ENCODE measurements around the gene JOSD2. TPM values are rescaled to one million over a fixed set of nuclear protein-coding genes. Genes with fewer than 3 reads are reported as not detected.

The JOSD2 gene
- total RNA-seq, 2 donors from 2014 or later: 39.8 to 46.0 TPM

- DNase-seq (ENCODE audit: low spot score) (no peak), ATAC-seq (no peak)
- peak overlapping the region in 1 of 2 donors; percentile 0 for H3K27ac Mint-ChIP-seq
- no peaks in the 10 kb centered on the region for H3K36me3 Mint-ChIP-seq
- H3K27me3 Mint-ChIP-seq: peaks cover 0 to 5% of the 10 kb centered on the region in 2 donors
- peaks cover 19 to 28% of the 10 kb centered on the region in 2 donors for H3K4me1 Mint-ChIP-seq (ENCODE audit: low read depth in 2 of 2)
- no peak overlapping the region for H3K4me3 Mint-ChIP-seq
- H3K9me3 Mint-ChIP-seq: no peaks in the 10 kb centered on the region
These were observed 20.0 kb downstream of the JOSD2 start for GRCh38 chr19:50490991-50491472.

- Mint-ChIP-seq H3K9me3 (no peaks in the 10 kb centered on the region), H3K27me3 (peaks cover 0 to 5% of the 10 kb centered on the region in 2 donors), H3K27ac (no peak overlapping the region), H3K36me3 (no peaks in the 10 kb centered on the region), H3K4me1 (ENCODE audit: low read depth in 2 of 2) (peaks cover 19 to 28% of the 10 kb centered on the region in 2 donors), H3K4me3 (no peak overlapping the region)
- DNase-seq (ENCODE audit: low spot score): no peak
- no peak for ATAC-seq
These were observed 20.6 kb downstream of the JOSD2 start for GRCh38 chr19:50490411-50490811.

GRCh38 chr19:50489461-50490011 lies 21.5 kb downstream of the JOSD2 start:
- DNase-seq (ENCODE audit: low spot score) (no peak), ATAC-seq (peak in 1 of 2 donors; percentile 37)
- H3K27me3 Mint-ChIP-seq: peaks cover 0 to 5% of the 10 kb centered on the region in 2 donors
- no peak overlapping the region for H3K27ac Mint-ChIP-seq
- H3K4me1 Mint-ChIP-seq (ENCODE audit: low read depth in 2 of 2): peaks cover 19 to 28% of the 10 kb centered on the region in 2 donors
- no peaks in the 10 kb centered on the region for H3K36me3 Mint-ChIP-seq
- H3K9me3 Mint-ChIP-seq: no peaks in the 10 kb centered on the region
- H3K4me3 Mint-ChIP-seq: no peak overlapping the region

- no peak for ATAC-seq
- Mint-ChIP-seq H3K27me3 (peaks cover 0 to 5% of the 10 kb centered on the region in 2 donors), H3K9me3 (no peaks in the 10 kb centered on the region), H3K4me3 (no peak overlapping the region), H3K36me3 (no peaks in the 10 kb centered on the region), H3K4me1 (ENCODE audit: low read depth in 2 of 2) (peaks cover 19 to 28% of the 10 kb centered on the region in 2 donors), H3K27ac (peak overlapping the region in 1 of 2 donors; percentile 56)
- DNase-seq (ENCODE audit: low spot score): no peak
These were observed 22.4 kb downstream of the JOSD2 start for GRCh38 chr19:50488389-50489194.

- H3K27me3 Mint-ChIP-seq: peaks cover 0 to 5% of the 10 kb centered on the region in 2 donors
- ATAC-seq (no peak), DNase-seq (ENCODE audit: low spot score) (no peak)
- H3K36me3 Mint-ChIP-seq: peaks cover 4% of the 10 kb centered on the region
- no peak overlapping the region for H3K27ac Mint-ChIP-seq
- H3K4me1 Mint-ChIP-seq (ENCODE audit: low read depth in 2 of 2): peaks cover 13 to 23% of the 10 kb centered on the region in 2 donors
- no peak overlapping the region for H3K4me3 Mint-ChIP-seq
- H3K9me3 Mint-ChIP-seq: no peaks in the 10 kb centered on the region
These were observed 24.0 kb downstream of the JOSD2 start for GRCh38 chr19:50486823-50487515.

- Mint-ChIP-seq H3K4me1 (ENCODE audit: low read depth in 2 of 2) (peaks cover 6 to 18% of the 10 kb centered on the region in 2 donors), H3K36me3 (peaks cover 4% of the 10 kb centered on the region), H3K4me3 (no peak overlapping the region), H3K9me3 (no peaks in the 10 kb centered on the region), H3K27me3 (no peaks in the 10 kb centered on the region), H3K27ac (no peak overlapping the region)
- DNase-seq (ENCODE audit: low spot score) (no peak), ATAC-seq (no peak)
These were observed 25.6 kb downstream of the JOSD2 start for GRCh38 chr19:50485284-50485955.

- Mint-ChIP-seq H3K27me3 (no peaks in the 10 kb centered on the region), H3K27ac (no peak overlapping the region), H3K9me3 (no peaks in the 10 kb centered on the region), H3K4me1 (ENCODE audit: low read depth in 2 of 2) (peaks cover under 1 to 7% of the 10 kb centered on the region in 2 donors), H3K4me3 (no peak overlapping the region), H3K36me3 (peaks cover 4% of the 10 kb centered on the region)
- DNase-seq (ENCODE audit: low spot score) (no peak), ATAC-seq (no peak)
These were observed 28.1 kb downstream of the JOSD2 start for GRCh38 chr19:50482916-50483315.

GRCh38 chr19:50482271-50482855 lies 28.6 kb downstream of the JOSD2 start:
- DNase-seq (ENCODE audit: low spot score): no peak
- no peaks in the 10 kb centered on the region for H3K27me3 Mint-ChIP-seq
- no peak overlapping the region for H3K4me3 Mint-ChIP-seq
- peaks cover 7% of the 10 kb centered on the region for H3K36me3 Mint-ChIP-seq
- peak in 1 of 2 donors; percentile 25 for ATAC-seq
- no peaks in the 10 kb centered on the region for H3K9me3 Mint-ChIP-seq
- peaks cover 6 to 8% of the 10 kb centered on the region in 2 donors for H3K4me1 Mint-ChIP-seq (ENCODE audit: low read depth in 2 of 2)
- H3K27ac Mint-ChIP-seq: no peak overlapping the region

- Mint-ChIP-seq H3K9me3 (no peaks in the 10 kb centered on the region), H3K27me3 (no peaks in the 10 kb centered on the region), H3K36me3 (peaks cover 10% of the 10 kb centered on the region), H3K4me3 (no peak overlapping the region), H3K27ac (no peak overlapping the region), H3K4me1 (ENCODE audit: low read depth in 2 of 2) (peaks cover 10 to 14% of the 10 kb centered on the region in 2 donors)
- ATAC-seq: peak in 1 of 2 donors; percentile 7
- no peak for DNase-seq (ENCODE audit: low spot score)
These were observed 29.4 kb downstream of the JOSD2 start for GRCh38 chr19:50481351-50482149.

- ATAC-seq (no peak), DNase-seq (ENCODE audit: low spot score) (no peak)
- Mint-ChIP-seq H3K27ac (no peak overlapping the region), H3K4me3 (no peak overlapping the region), H3K4me1 (ENCODE audit: low read depth in 2 of 2) (peaks cover 10 to 20% of the 10 kb centered on the region in 2 donors), H3K36me3 (peaks cover 10% of the 10 kb centered on the region), H3K9me3 (no peaks in the 10 kb centered on the region), H3K27me3 (no peaks in the 10 kb centered on the region)
These were observed 30.5 kb downstream of the JOSD2 start for GRCh38 chr19:50480281-50481111.

GRCh38 chr19:50479761-50480251 lies 31.2 kb downstream of the JOSD2 start:
- no peak overlapping the region for H3K4me3 Mint-ChIP-seq
- no peaks in the 10 kb centered on the region for H3K27me3 Mint-ChIP-seq
- DNase-seq (ENCODE audit: low spot score) (no peak), ATAC-seq (no peak)
- H3K4me1 Mint-ChIP-seq (ENCODE audit: low read depth in 2 of 2): peaks cover 10 to 25% of the 10 kb centered on the region in 2 donors
- no peak overlapping the region for H3K27ac Mint-ChIP-seq
- peaks cover 10% of the 10 kb centered on the region for H3K36me3 Mint-ChIP-seq
- H3K9me3 Mint-ChIP-seq: no peaks in the 10 kb centered on the region
